Forelimb muscle (tissue), 1 donor: ENCODE measurements around the gene CAPN5. TPM values are rescaled to one million over a fixed set of nuclear protein-coding genes. Genes with fewer than 3 reads are reported as not detected.
"Not testable (repeated sequence)": the region's sequence is repeated elsewhere in the genome, so short reads cannot be mapped to it uniquely, and the experiment has no call there.

Experiments
- DNase-seq: peaks from one replicate; pipeline ENCODE4 v3.0.0-alpha.2; 2013; ENCODE audit warnings: low read depth
- polyA plus RNA-seq: library from polyadenylated mRNA; unstranded; fragments of 120-200 nt; gene quantifications from one replicate; pipeline ENCODE4 v1.2.1, GENCODE V29; 2013; ENCODE audit not compliant: insufficient read length

Gene CAPN5
- polyA plus RNA-seq, 1 donor = 10.5 TPM

GRCh38 chr11:77096591-77097019 lies 29.8 kb downstream of the CAPN5 start:
- no peak for DNase-seq

GRCh38 chr11:77097180-77097579 lies 30.4 kb downstream of the CAPN5 start:
- DNase-seq = not testable (repeated sequence)

- DNase-seq = no peak
Measured at GRCh38 chr11:77100166-77101042, 33.6 kb downstream of the CAPN5 start.

GRCh38 chr11:77101043-77101537 lies 34.3 kb downstream of the CAPN5 start:
- no peak for DNase-seq

GRCh38 chr11:77102246-77103210 lies 35.8 kb downstream of the CAPN5 start, which contains the start of gene OMP:
Gene OMP (plus strand): TSS chr11:77102840. CDS start chr11:77102840, 0 bp downstream.
- DNase-seq = no peak

GRCh38 chr11:77103319-77103718 lies 36.5 kb downstream of the CAPN5 start:
- no peak for DNase-seq

GRCh38 chr11:77104727-77105126 lies 38.0 kb downstream of the CAPN5 start:
- no peak for DNase-seq

GRCh38 chr11:77106321-77106720 lies 39.5 kb downstream of the CAPN5 start:
- no peak for DNase-seq

GRCh38 chr11:77106759-77107158 lies 40.0 kb downstream of the CAPN5 start:
- no peak for DNase-seq

GRCh38 chr11:77107950-77108349 lies 41.2 kb downstream of the CAPN5 start:
- DNase-seq = no peak

- no peak for DNase-seq
Measured at GRCh38 chr11:77108436-77108835, 41.7 kb downstream of the CAPN5 start.

- DNase-seq = no peak
Measured at GRCh38 chr11:77109236-77110019, 42.7 kb downstream of the CAPN5 start.

GRCh38 chr11:77110836-77111235 lies 44.1 kb downstream of the CAPN5 start:
- no peak for DNase-seq

- no peak for DNase-seq
Measured at GRCh38 chr11:77111277-77111676, 44.5 kb downstream of the CAPN5 start.

GRCh38 chr11:77111946-77112345 lies 45.2 kb downstream of the CAPN5 start:
- DNase-seq = no peak

GRCh38 chr11:77112641-77113381 lies 46.0 kb downstream of the CAPN5 start:
- no peak for DNase-seq

GRCh38 chr11:77113382-77114088 lies 46.8 kb downstream of the CAPN5 start:
- DNase-seq = no peak

- no peak for DNase-seq
Measured at GRCh38 chr11:77114089-77114463, 47.3 kb downstream of the CAPN5 start.

- no peak for DNase-seq
Measured at GRCh38 chr11:77115181-77115611, 48.4 kb downstream of the CAPN5 start.

- DNase-seq = no peak
Measured at GRCh38 chr11:77115956-77116355, 49.2 kb downstream of the CAPN5 start.
